HUDEP-2 (cell line): Measurements from ENCODE around the gene SLC9A5.

Source experiments
- DNase-seq, 76 experiments: peaks; one replicate each; lab custom pipeline; 2025; ENCODE audit not compliant: unreplicated experiment in 76 of 76; lab: John Stamatoyannopoulos, UW

The SLC9A5 gene

DNA sequence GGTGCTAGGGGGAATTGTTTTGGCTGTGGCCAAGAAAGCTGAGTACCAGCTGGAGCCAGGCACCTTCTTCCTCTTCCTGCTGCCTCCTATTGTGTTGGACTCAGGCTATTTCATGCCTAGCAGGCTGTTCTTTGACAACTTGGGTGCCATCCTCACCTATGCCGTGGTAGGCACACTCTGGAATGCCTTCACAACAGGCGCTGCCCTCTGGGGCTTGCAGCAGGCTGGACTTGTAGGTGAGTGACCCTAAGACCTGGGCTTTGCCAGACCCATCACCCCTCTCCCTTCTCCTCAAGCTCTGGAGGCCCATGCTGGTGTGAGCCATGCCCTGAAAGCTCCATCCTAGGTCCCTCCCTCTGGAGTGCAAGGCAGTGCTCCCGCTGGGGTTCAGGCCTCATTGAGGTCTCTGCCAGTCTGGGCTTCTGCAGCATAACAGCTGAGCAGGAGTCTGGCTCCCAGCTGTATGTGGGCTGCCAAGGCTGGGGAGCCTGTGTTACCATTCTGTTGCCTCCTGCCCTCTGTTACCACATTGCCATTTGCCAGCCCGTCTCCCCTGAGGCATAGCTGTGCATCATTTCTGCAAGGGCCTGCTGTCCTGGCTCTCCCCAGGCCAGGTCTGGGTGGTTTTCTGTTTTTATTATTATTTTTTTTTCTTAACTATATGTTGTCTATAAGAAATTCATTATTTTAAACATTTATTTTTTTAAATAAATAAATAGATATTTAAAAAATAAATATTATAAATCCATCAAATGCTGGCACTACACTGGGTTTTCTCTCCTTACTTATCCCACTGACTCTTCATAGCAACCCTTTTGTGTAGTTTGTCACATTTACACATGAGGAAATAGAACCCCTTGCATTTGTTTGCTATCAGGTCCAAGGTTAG lies 4.1 kb downstream of the SLC9A5 start:
- DNase-seq, result no peak

DNA sequence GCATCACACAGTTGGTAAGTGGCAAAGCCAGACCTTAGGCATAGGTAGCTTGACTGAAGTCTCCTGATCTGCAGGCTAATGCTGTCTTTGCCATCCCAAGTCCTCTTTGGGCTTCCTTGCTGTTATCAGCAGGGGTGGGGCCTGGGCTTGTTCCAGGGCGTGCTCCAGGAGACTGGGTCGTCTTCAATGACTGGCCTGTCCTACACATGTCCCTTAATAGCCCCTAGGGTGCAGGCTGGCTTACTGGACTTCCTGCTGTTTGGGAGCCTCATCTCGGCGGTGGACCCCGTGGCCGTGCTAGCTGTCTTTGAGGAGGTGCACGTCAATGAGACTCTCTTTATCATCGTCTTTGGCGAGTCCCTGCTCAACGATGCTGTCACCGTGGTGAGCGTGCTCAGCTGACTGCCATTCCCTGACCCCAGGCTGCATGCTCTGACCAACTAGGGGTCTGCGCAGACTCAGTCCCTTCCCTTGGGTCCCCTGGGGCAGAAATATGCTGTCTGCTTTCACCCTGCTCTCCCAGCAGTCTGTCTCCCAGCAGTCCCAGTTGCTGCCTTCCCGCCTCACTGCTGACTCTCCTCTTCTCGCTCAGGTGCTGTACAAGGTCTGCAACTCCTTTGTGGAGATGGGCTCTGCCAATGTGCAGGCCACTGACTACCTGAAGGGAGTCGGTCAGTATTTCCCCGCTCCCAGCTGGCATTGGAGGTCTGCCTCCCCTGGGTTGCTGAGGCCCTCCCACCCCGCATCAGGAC lies 6.2 kb downstream of the SLC9A5 start:
- DNase-seq, result peak in 43 of 76 experiments; percentile 7 to 61 (median 26)

DNA sequence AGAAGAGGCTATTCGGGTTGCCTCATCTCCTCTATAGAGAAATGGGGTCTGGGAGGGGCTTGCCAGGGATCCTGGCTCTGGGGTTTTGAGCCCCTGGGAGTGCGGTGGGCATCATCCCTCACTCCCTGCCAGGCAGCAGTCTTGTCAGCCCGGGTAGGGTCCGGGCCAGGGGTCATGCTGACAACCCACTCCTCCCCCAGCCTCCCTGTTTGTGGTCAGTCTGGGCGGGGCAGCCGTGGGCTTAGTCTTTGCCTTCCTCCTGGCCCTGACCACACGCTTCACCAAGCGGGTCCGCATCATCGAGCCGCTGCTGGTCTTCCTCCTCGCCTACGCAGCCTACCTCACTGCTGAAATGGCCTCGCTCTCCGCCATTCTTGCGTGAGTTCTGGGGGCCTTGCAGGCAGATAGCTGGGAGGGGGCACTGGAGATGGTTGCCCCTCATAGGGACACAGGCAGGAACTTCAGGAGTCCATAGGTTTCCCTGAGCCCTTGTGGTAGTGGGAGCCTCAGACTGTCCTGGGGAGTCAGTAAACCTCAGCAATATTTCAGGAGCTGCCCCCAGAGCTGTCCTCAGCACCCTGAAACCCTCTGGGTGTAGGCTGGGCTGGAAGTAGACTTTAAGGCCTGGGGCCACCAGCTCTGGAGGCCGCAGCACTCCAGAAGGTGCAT lies 6.9 kb downstream of the SLC9A5 start:
- no peak for DNase-seq

GRCh38 chr16:67256701-67257230 lies 8.0 kb downstream of the SLC9A5 start:
- no peak for DNase-seq

DNA sequence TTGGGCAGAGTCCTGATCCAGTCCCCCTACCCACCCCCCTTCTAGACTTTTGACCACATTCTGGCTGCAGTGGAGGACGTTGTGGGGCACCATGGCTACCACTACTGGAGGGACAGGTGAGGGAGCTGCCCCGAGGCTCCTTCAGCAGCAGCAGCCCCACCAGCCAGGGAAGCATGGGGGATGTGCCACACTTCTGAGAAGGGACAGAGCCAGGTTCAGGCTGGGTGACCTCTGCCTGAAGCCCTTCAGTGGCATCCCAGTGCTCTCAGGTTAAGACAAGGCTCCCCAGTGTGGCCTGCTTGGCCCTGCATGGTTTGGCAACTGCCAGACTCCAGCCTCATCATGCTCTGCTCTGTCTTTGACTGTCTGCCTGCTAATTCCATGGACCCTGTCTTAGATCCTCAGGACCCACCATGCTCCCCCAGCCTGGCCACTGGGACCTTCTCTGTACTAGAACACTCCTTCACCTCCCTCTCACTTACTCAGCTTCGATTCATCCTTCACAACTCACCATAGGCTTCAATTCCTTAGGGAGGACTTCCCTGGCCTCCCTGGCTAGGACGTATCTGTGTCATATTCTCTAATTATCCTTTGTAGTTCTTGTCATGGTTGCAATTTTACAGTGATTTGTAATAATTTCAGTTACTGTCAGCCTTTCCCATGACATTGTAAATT lies 8.8 kb downstream of the SLC9A5 start:
- no peak for DNase-seq

- DNase-seq, result no peak
Observed at GRCh38 chr16:67258161-67258835, 9.5 kb downstream of the SLC9A5 start.

GRCh38 chr16:67259705-67260104 lies 10.9 kb downstream of the SLC9A5 start:
- DNase-seq, result no peak

DNA sequence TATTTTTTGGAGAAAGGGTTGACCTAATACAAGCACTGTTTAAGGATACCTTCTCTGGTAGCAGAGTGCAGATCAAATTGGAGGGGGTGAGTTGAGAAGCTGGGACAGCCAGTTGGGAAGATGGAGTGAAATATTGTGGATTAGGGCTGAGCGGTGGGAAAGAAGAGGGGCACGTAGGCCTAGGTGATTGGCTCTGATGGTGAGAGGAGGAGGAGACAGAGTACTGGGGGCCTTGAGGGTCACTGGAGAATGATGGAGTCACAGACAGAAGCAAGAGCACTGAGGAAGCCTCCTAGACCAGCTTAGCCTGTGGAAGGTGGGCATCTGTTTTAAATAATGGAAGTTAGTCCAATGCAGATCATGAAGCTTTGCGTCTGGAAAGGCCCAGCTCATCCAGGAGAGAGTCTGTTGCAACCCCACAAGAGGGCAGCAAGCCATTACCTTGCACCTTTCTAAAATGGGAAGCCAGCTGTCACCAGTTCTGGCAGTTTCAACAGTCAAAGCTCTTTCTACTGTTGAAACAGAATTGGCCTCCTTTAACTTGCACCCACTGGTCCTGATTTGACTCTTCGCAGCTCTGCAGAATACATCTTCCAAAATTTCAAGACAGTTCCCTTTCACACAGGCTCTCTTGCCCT lies 11.8 kb downstream of the SLC9A5 start:
- peak in 53 of 76 experiments; percentile 9 to 66 (median 37) for DNase-seq

DNA sequence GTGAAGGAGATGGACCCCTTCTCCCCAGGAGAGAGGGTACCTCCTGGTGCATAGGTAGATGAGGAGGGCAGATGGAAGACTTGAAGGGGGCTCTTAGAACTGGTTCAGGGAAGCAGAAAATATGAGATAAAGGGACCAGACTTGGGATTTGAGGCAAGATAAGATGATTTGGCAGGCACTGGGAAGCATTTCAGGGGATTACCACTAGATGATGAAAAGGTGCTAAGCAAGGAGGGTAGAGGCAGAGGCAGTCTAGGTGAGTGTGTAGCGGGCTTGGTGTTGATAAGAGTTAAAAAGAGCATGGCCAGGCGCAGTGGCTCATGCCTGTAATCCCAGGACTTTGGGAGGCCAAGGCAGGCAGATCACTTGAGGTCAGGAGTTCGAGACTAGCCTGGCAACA lies 14.4 kb downstream of the SLC9A5 start:
- DNase-seq, result no peak

DNA sequence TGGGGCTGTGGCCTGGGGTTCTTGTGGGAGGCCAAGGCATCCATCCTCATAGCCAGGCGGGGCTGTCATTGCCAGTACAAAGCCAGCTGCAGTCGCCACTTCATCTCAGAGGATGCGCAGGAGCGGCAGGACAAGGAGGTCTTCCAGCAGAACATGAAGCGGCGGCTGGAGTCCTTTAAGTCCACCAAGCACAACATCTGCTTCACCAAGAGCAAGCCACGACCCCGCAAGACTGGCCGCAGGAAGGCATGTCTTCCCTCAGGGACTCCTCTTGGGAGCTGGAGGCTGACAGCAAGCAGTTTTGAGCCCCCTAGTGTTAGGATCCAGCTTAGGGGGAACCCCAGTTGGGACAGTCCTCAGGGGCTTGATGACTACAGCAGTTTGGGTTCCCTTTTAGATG lies 15.5 kb downstream of the SLC9A5 start:
- no peak for DNase-seq

DNA sequence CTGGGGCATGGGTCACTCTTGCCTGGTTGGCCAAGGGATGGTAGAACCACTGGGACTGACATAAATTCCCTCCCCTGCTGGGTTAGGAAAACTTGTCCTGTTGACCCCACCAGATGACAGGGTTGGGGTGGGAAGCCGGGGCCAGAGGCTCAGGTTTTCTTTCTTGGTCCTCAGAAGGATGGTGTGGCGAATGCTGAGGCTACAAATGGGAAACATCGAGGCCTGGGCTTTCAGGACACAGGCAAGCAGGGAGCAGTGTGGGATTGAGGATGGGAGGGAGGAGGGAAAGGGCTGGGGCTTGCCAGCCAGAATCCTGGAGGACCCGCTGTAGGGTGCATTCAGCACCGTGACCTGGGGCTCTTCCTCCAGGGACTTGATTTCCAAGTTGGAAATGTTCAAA lies 16.1 kb downstream of the SLC9A5 start:
- DNase-seq, result no peak

GRCh38 chr16:67265834-67266233 lies 17.1 kb downstream of the SLC9A5 start:
- DNase-seq, result no peak

DNA sequence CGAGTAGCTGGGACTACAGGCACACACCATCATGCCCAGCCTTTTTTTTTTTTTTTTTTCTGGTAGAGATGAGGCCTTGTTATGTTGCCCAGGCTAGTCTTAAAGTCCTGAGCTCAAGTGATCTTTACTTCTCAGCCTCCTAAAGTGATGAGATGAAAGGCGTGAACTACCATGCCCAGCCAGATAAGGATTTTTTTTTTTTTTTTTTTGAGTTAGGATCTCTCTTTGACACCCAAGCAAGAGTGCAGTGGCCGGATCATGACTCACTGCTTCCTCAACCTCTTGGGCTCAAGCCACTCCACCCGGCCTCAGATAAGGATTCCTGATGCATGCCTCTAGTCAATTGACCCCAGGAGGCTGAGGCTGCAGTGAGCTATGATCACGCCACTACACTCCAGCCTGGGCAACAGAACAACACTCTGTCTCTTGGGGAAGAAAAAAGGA lies 19.4 kb downstream of the SLC9A5 start:
- peak in 74 of 76 experiments; percentile 34 to 99 (median 92) for DNase-seq

GRCh38 chr16:67269766-67270165 lies 21.0 kb downstream of the SLC9A5 start:
- no peak for DNase-seq

DNA sequence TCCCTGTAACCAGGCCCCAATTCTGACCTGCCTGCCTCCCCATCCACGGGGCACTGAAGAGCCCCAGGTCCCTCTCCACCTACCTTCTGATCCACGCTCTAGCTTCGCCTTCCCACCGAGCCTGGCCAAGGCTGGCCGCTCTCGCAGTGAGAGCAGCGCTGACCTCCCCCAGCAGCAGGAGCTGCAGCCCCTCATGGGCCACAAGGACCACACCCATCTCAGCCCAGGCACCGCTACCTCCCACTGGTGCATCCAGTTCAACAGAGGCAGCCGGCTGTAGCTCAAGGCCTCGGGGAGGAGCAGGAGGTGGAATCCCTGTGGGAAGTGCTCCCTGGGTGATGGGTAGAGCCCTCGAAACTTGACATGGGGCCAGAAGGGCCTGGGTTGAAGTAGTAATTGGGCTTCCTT lies 22.2 kb downstream of the SLC9A5 start:
- DNase-seq, result no peak

GRCh38 chr16:67271446-67271845 lies 22.7 kb downstream of the SLC9A5 start:
- no peak for DNase-seq

DNA sequence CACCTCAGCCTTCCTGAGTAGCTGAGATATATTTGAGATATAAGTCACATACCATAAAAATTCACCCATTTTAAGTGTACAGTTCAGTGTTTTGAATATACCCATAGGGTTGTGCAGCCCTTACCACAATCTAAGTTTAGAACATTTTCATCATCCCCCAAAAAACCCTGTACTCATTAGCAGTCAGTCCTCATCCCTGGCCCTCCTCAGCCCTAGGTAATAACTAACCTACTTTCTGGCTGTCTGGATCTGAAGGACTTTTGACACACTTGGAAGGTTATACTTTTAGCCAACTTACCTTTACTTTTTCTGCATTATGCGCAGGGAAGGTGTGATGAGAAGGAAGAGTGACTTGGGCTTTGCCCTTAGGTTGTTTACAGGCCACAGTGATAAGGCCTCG lies 26.5 kb downstream of the SLC9A5 start:
- no peak for DNase-seq

GRCh38 chr16:67277294-67277998 lies 28.7 kb downstream of the SLC9A5 start:
- peak in 50 of 76 experiments; percentile 4 to 80 (median 46) for DNase-seq
